Caco-2 (cell line): ENCODE data around the gene FBXO28. TPM values are rescaled to one million over a fixed set of nuclear protein-coding genes. Genes with fewer than 3 reads are reported as not detected.

Source experiments
- Bru-seq: library from RNA; stranded (reverse); fragments of 400-500 nt; gene quantifications from one replicate; lab custom pipeline; 2021; lab: Mats Ljungman, UMichigan
- BruChase-seq, 2 experiments: library from RNA; stranded (reverse); fragments of 400-500 nt; gene quantifications; one replicate each; lab custom pipeline; 2021; lab: Mats Ljungman, UMichigan
- BruUV-seq: library from RNA; stranded (reverse); fragments of 400-500 nt; replicated peaks from 2 replicates; lab custom pipeline; 2021; lab: Mats Ljungman, UMichigan
- CTCF ChIA-PET: fragments of 300-600 bp; sonication (Branson Sonifier 250); formaldehyde crosslinking; loops from one replicate; lab custom pipeline; 2022; ENCODE audit warnings: antibody characterized with exemption; lab: Charles Lee
- POLR2A ChIA-PET: fragments of 300-600 bp; sonication (Branson Sonifier 250); formaldehyde crosslinking; loops from one replicate; lab custom pipeline; 2022; ENCODE audit warnings: antibody characterized with exemption; lab: Charles Lee
- DNase-seq, 2 experiments: peaks; one replicate each; pipeline versions ENCODE4 v3.0.0 to v3.0.0-alpha.2; 2020 to 2022
- H3K27me3 ChIP-seq: replicated peaks from 2 replicates; pipeline ENCODE4 v1.6.0; 2011; ENCODE audit warnings: low read length; ENCODE audit not compliant: control insufficient read depth, insufficient read depth
- H3K36me3 ChIP-seq: 2 replicates; pipeline ENCODE4 v1.5.1; 2011; ENCODE audit warnings: low read length; ENCODE audit not compliant: control insufficient read depth, insufficient read depth
- H3K4me1 ChIP-seq: fragments of 250-450 bp; sonication (Bioruptor Pico); 2 replicates; pipeline ENCODE4 v1.5.1; 2020; ENCODE audit warnings: mild to moderate bottlenecking
- H3K4me3 ChIP-seq: 2 replicates; pipeline ENCODE4 v1.5.1; 2011; ENCODE audit warnings: low read depth, mild to moderate bottlenecking, control low read depth, low read length
- H3K9me3 ChIP-seq: fragments of 250-450 bp; sonication (Bioruptor Pico); 2 replicates; pipeline ENCODE4 v1.5.1; 2020; ENCODE audit warnings: mild to moderate bottlenecking, moderate library complexity
- H3K27ac Mint-ChIP-seq: one replicate; pipeline ENCODE4 v1.8.0; 2022; ENCODE audit warnings: mixed read lengths; ENCODE audit not compliant: unreplicated experiment
- H3K27me3 Mint-ChIP-seq: one replicate; pipeline ENCODE4 v1.8.0; 2022; ENCODE audit warnings: mixed read lengths; ENCODE audit not compliant: insufficient read depth, unreplicated experiment
- H3K36me3 Mint-ChIP-seq: one replicate; pipeline ENCODE4 v1.8.0; 2022; ENCODE audit warnings: mild to moderate bottlenecking, mixed read lengths; ENCODE audit not compliant: insufficient read depth, unreplicated experiment
- H3K4me1 Mint-ChIP-seq: one replicate; pipeline ENCODE4 v1.8.0; 2022; ENCODE audit warnings: low read depth, mixed read lengths; ENCODE audit not compliant: unreplicated experiment
- H3K4me3 Mint-ChIP-seq: one replicate; pipeline ENCODE4 v1.8.0; 2022; ENCODE audit warnings: mild to moderate bottlenecking, moderate library complexity, mixed read lengths; ENCODE audit not compliant: unreplicated experiment
- H3K9me3 Mint-ChIP-seq: one replicate; pipeline ENCODE4 v1.8.0; 2022; ENCODE audit warnings: mixed read lengths; ENCODE audit not compliant: unreplicated experiment
- CTCF ChIP-seq, 2 experiments: fragments of 200-600 bp in 1 of 2; IDR thresholded peaks; 1 replicate in 1 of 2; 2 replicates in 1 of 2; pipeline versions ENCODE4 v1.5.1 to v1.8.0; 2011 to 2022; ENCODE audit warnings: antibody characterized with exemption in 1 of 2, control low read depth in 1 of 2, inconsistent platforms in 1 of 2, low read depth in 1 of 2, low read length in 1 of 2, mild to moderate bottlenecking in 1 of 2, moderate library complexity in 1 of 2; ENCODE audit not compliant: insufficient read depth in 1 of 2, severe bottlenecking in 1 of 2, unreplicated experiment in 1 of 2
- intact Hi-C: fragments of 100-400 bp; cut with micrococcal nuclease; formaldehyde crosslinking; loops from one replicate; pipeline ENCODE4 v1.10.0; 2022; ENCODE audit not compliant: unreplicated experiment
- long read RNA-seq: library from polyadenylated mRNA; stranded (forward); transcript quantifications from one replicate; pipeline ENCODE4 v2.0.0, GENCODE V29; 2022
- total RNA-seq: library from RNA; stranded (reverse); gene quantifications from 2 replicates; pipeline ENCODE4 v1.2.3, GENCODE V29; 2022

The FBXO28 gene
- total RNA-seq (31.3 and 36.7 TPM in 2 replicates), Bru-seq, nascent RNA (percentile 86 among the genes with signal in this experiment), BruChase-seq, experiment 1, labeled RNA remaining after a 2-hour chase (percentile 90 among the genes with signal in this experiment), BruChase-seq, experiment 2, labeled RNA remaining after a 6-hour chase (percentile 80 among the genes with signal in this experiment)
- long read RNA-seq, full-length matches to known transcripts: 42 of 45 reads
- long read RNA-seq, partial matches to known transcripts: 0 of 45 reads
- long read RNA-seq, other reads (novel, unspliced or antisense): 3 of 45 reads

- Mint-ChIP-seq H3K36me3 (peaks cover 1% of the 10 kb centered on the region), H3K27me3 (no peaks in the 10 kb centered on the region), H3K9me3 (no peaks in the 10 kb centered on the region), H3K4me3 (peak within 1 kb of the TSS; percentile 75), H3K27ac (peak within 1 kb of the TSS; percentile 63), H3K4me1 (no peaks in the 10 kb centered on the region)
- no peak for TF ChIP-seq CTCF (IDR thresholded peaks at IDR 0.05; ENCODE audit: insufficient read depth in 1 of 2, low read depth in 1 of 2, low read length in 1 of 2, severe bottlenecking in 1 of 2, unreplicated experiment in 1 of 2)
- peaks cover 8% of the 10 kb centered on the region; the same call in 1 of the 2 replicates for H3K4me1 ChIP-seq
- DNase-seq: peak; percentile 93 to 96
- no peaks in the 10 kb centered on the region for H3K9me3 ChIP-seq
- POLR2A ChIA-PET: no interaction called here
- intact Hi-C loops: no loop called here
- peak within 1 kb of the TSS; percentile 92 for H3K4me3 ChIP-seq
- no peaks in the 10 kb centered on the region for H3K27me3 ChIP-seq
- BruUV-seq: no TSS peak
- H3K36me3 ChIP-seq: no peaks in the 10 kb centered on the region
- CTCF ChIA-PET: no interaction called here
These were observed at the start of gene FBXO28 for GRCh38 chr1:224113918-224114786. Gene FBXO28, plus strand, starts transcription at chr1:224114111. Its CDS starts 19 bp downstream, at chr1:224114130.

GRCh38 chr1:224064150-224064549 lies 49.8 kb upstream of the FBXO28 start:
- ChIA-PET POLR2A (no interaction called here), CTCF (interaction anchor here (0.6 to 1.1 kb wide), 2 partner anchors 13 to 655 kb away, joined by 3 to 6 read pairs; no protein-coding TSS in a partner anchor)
- H3K27me3 ChIP-seq: no peaks in the 10 kb centered on the region
- H3K36me3 ChIP-seq: no peaks in the 10 kb centered on the region
- Mint-ChIP-seq H3K9me3 (no peaks in the 10 kb centered on the region), H3K36me3 (no peaks in the 10 kb centered on the region), H3K4me3 (no peak overlapping the region), H3K27ac (peak overlapping the region; percentile 42), H3K4me1 (peaks cover 18% of the 10 kb centered on the region), H3K27me3 (no peaks in the 10 kb centered on the region)
- DNase-seq: no peak
- peaks cover 29% of the 10 kb centered on the region for H3K4me1 ChIP-seq
- no peaks in the 10 kb centered on the region for H3K9me3 ChIP-seq
- no peak overlapping the region for H3K4me3 ChIP-seq
- intact Hi-C loops: loop anchor here (2.0 kb wide), 1 partner anchor 43 kb away; no protein-coding TSS in a partner anchor
- no peak for TF ChIP-seq CTCF (IDR thresholded peaks at IDR 0.05; ENCODE audit: insufficient read depth in 1 of 2, low read depth in 1 of 2, low read length in 1 of 2, severe bottlenecking in 1 of 2, unreplicated experiment in 1 of 2)
- no TSS peak for BruUV-seq

GRCh38 chr1:224065455-224065854 lies 48.5 kb upstream of the FBXO28 start:
- no TSS peak for BruUV-seq
- ChIA-PET POLR2A (no interaction called here), CTCF (no interaction called here)
- intact Hi-C loops: loop anchor here (2.0 kb wide), 1 partner anchor 41 kb away; no protein-coding TSS in a partner anchor
- no peak overlapping the region for H3K4me3 Mint-ChIP-seq
- no peaks in the 10 kb centered on the region for H3K27me3 Mint-ChIP-seq
- H3K9me3 ChIP-seq: no peaks in the 10 kb centered on the region
- H3K36me3 Mint-ChIP-seq: no peaks in the 10 kb centered on the region
- H3K27ac Mint-ChIP-seq: no peak overlapping the region
- no peak for TF ChIP-seq CTCF (IDR thresholded peaks at IDR 0.05; ENCODE audit: insufficient read depth in 1 of 2, low read depth in 1 of 2, low read length in 1 of 2, severe bottlenecking in 1 of 2, unreplicated experiment in 1 of 2)
- H3K27me3 ChIP-seq: no peaks in the 10 kb centered on the region
- H3K4me1 ChIP-seq: peaks cover 33% of the 10 kb centered on the region
- peak; percentile 7 to 45 for DNase-seq
- H3K9me3 Mint-ChIP-seq: no peaks in the 10 kb centered on the region
- no peak overlapping the region for H3K4me3 ChIP-seq
- H3K4me1 Mint-ChIP-seq: peaks cover 18% of the 10 kb centered on the region
- H3K36me3 ChIP-seq: no peaks in the 10 kb centered on the region
